Activated T-helper 2 cell treated with anti-CD3 and anti-CD28 coated beads, Interferon-gamma antibody, Interleukin-2, Interleukin-4, amounts not matched to agents 10 μg/mL and 5 μg/mL and 100 μg/mL, durations not matched to agents 14 hours and 24 hours and 36 hours (primary cell): ENCODE data around the gene ELOA. TPM values are rescaled to one million over a fixed set of nuclear protein-coding genes. Genes with fewer than 3 reads are reported as not detected.

Experiments used
- DNase-seq: peaks from one replicate; pipeline ENCODE4 v3.0.0; 2021; ENCODE audit warnings: low spot score
- H3K27ac Mint-ChIP-seq: one replicate; pipeline ENCODE4 v1.8.0; 2021; ENCODE audit warnings: mixed read lengths
- H3K27me3 Mint-ChIP-seq: one replicate; pipeline ENCODE4 v1.8.0; 2021; ENCODE audit warnings: low read depth, mixed read lengths
- H3K36me3 Mint-ChIP-seq: one replicate; pipeline ENCODE4 v1.8.0; 2021; ENCODE audit warnings: low read depth, mixed read lengths
- H3K4me1 Mint-ChIP-seq: one replicate; pipeline ENCODE4 v1.8.0; 2021; ENCODE audit warnings: low read depth, mixed read lengths
- H3K4me3 Mint-ChIP-seq: one replicate; pipeline ENCODE4 v1.8.0; 2021; ENCODE audit warnings: low read depth, mild to moderate bottlenecking, moderate library complexity, mixed read lengths
- H3K9me3 Mint-ChIP-seq: one replicate; pipeline ENCODE4 v1.8.0; 2021; ENCODE audit warnings: mixed read lengths
- intact Hi-C: fragments of 100-400 bp; cut with micrococcal nuclease; formaldehyde crosslinking; loops from one replicate; pipeline ENCODE4 v1.15.1; 2023
- total RNA-seq: library from RNA; stranded (reverse); gene quantifications from 2 replicates; pipeline ENCODE4 v1.2.3, GENCODE V29; 2022

Gene ELOA
- total RNA-seq, 1 donor from 2014 or later = 45.5 TPM

GRCh38 chr1:23751050-23751814, 8.0 kb downstream of the ELOA start:
- Mint-ChIP-seq H3K36me3 (peaks cover 79% of the 10 kb centered on the region), H3K27ac (no peak overlapping the region), H3K9me3 (no peaks in the 10 kb centered on the region), H3K27me3 (no peaks in the 10 kb centered on the region), H3K4me3 (no peak overlapping the region), H3K4me1 (peaks cover 17% of the 10 kb centered on the region)
- peak; percentile 11 for DNase-seq
- intact Hi-C loops = no loop called here

- Mint-ChIP-seq H3K4me3 (no peak overlapping the region), H3K36me3 (peaks cover 81% of the 10 kb centered on the region), H3K4me1 (peaks cover 16% of the 10 kb centered on the region), H3K27me3 (no peaks in the 10 kb centered on the region), H3K9me3 (no peaks in the 10 kb centered on the region), H3K27ac (no peak overlapping the region)
- no peak for DNase-seq
- intact Hi-C loops = no loop called here
Measured at GRCh38 chr1:23751815-23752200, 8.5 kb downstream of the ELOA start.

GRCh38 chr1:23752909-23753308, 9.6 kb downstream of the ELOA start:
- no peak for DNase-seq
- no peaks in the 10 kb centered on the region for H3K9me3 Mint-ChIP-seq
- H3K27ac Mint-ChIP-seq = no peak overlapping the region
- H3K27me3 Mint-ChIP-seq = no peaks in the 10 kb centered on the region
- H3K4me3 Mint-ChIP-seq = no peak overlapping the region
- intact Hi-C loops = no loop called here
- peaks cover 74% of the 10 kb centered on the region for H3K36me3 Mint-ChIP-seq
- peaks cover 7% of the 10 kb centered on the region for H3K4me1 Mint-ChIP-seq

GRCh38 chr1:23756676-23757075, 13.4 kb downstream of the ELOA start:
- no peak overlapping the region for H3K27ac Mint-ChIP-seq
- no peaks in the 10 kb centered on the region for H3K4me1 Mint-ChIP-seq
- no peaks in the 10 kb centered on the region for H3K9me3 Mint-ChIP-seq
- H3K36me3 Mint-ChIP-seq = peaks cover 78% of the 10 kb centered on the region
- DNase-seq = no peak
- H3K4me3 Mint-ChIP-seq = no peak overlapping the region
- intact Hi-C loops = no loop called here
- H3K27me3 Mint-ChIP-seq = no peaks in the 10 kb centered on the region

DNA sequence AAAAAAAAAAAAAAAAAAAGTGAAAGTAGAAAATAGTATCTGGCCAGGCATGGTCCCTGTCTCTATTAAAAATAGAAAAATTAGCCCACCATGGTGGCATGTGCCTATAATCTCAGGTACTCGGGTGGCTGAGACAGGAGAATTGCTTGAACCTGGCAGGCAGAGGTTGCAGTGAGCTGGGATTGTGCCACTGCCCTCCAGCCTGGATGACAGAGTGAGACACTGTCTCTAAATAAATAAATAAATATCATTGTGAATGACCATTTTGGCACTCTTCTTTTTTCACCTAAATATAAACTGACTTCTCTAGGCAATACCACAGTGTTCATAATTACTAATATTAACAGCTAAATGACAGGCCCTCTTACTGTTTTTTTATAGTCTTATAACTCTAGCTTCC, 14.5 kb downstream of the ELOA start:
- intact Hi-C loops = no loop called here
- H3K4me3 Mint-ChIP-seq = no peak overlapping the region
- H3K36me3 Mint-ChIP-seq = peaks cover 79% of the 10 kb centered on the region
- H3K27ac Mint-ChIP-seq = no peak overlapping the region
- no peak for DNase-seq
- no peaks in the 10 kb centered on the region for H3K27me3 Mint-ChIP-seq
- no peaks in the 10 kb centered on the region for H3K9me3 Mint-ChIP-seq
- H3K4me1 Mint-ChIP-seq = no peaks in the 10 kb centered on the region

DNA sequence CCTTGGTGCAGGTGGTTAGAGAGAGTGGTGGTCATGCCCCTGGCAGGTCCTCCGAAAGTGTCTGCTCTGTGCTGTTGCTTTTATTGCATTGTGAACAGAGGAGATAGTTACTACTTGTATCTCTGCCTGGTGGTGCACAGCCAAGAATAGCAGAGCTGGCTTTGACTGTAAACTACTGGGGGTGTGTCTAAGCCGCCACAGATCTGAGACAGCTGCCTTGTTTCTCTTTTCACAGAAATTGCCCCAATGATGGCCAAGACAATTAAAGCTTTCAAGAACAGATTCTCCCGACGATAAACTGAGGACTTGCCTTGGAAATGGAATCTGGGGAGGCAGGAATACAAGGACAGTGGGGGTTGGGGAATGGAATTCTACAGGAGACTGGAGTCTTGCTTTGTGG, 16.0 kb downstream of the ELOA start:
- no peaks in the 10 kb centered on the region for H3K27me3 Mint-ChIP-seq
- peaks cover 71% of the 10 kb centered on the region for H3K36me3 Mint-ChIP-seq
- no peak overlapping the region for H3K27ac Mint-ChIP-seq
- no peak for DNase-seq
- no peaks in the 10 kb centered on the region for H3K4me1 Mint-ChIP-seq
- H3K9me3 Mint-ChIP-seq = no peaks in the 10 kb centered on the region
- no peak overlapping the region for H3K4me3 Mint-ChIP-seq
- intact Hi-C loops = no loop called here

DNA sequence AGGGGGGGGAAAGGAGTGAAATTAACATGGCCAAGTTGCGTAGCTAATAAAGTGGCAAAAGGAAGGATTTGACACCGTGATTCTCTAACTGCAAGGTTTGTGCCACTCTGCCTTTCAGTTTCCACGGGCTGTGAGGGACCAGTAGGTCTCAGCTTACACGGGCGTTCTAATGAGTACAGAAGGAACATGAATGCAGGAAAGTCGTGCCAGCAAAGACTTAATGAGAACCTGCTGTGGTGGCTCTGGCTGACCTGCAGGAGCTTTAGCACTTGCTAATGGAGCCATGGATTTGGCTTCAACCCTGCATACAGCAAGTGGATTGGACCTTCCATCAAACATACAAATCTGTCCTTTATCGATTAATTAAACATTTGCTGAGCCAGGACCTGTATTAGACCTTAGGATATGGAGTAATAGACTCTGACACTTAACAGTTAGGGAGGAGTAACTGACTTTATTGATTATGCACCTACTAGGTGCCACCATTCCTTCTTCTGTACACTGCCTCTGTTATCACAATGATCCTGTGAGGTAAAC, 19.8 kb downstream of the ELOA start:
- Mint-ChIP-seq H3K27ac (no peak overlapping the region), H3K4me1 (no peaks in the 10 kb centered on the region), H3K27me3 (no peaks in the 10 kb centered on the region), H3K9me3 (no peaks in the 10 kb centered on the region), H3K36me3 (peaks cover 54% of the 10 kb centered on the region), H3K4me3 (no peak overlapping the region)
- no peak for DNase-seq
- intact Hi-C loops = no loop called here

DNA sequence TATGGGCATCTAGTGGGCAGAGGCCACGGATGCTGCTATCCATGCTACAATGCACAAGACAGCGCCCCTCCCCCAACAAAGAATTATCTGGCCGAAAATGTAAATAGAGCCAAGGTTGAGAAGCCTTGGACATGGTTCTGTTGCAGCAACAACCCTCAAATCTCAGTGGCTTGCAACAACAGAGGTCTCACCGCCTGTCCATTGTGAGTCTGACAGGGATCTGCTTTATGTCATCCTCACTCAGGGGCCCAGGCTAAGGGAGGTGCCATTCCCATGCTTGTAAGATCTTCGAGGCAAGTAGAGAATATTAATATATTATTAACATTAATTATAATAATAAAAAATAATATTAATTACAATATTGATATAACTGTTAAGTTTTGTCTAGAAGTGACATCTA, 25.5 kb downstream of the ELOA start:
- no peaks in the 10 kb centered on the region for H3K27me3 Mint-ChIP-seq
- H3K36me3 Mint-ChIP-seq = peaks cover 17% of the 10 kb centered on the region
- intact Hi-C loops = no loop called here
- H3K4me1 Mint-ChIP-seq = peaks cover 7% of the 10 kb centered on the region
- no peak overlapping the region for H3K27ac Mint-ChIP-seq
- DNase-seq = no peak
- no peaks in the 10 kb centered on the region for H3K9me3 Mint-ChIP-seq
- no peak overlapping the region for H3K4me3 Mint-ChIP-seq

GRCh38 chr1:23772049-23772853, 29.0 kb downstream of the ELOA start:
- Mint-ChIP-seq H3K27ac (no peak overlapping the region), H3K4me1 (peaks cover 23% of the 10 kb centered on the region), H3K27me3 (no peaks in the 10 kb centered on the region), H3K36me3 (peaks cover 10% of the 10 kb centered on the region), H3K9me3 (no peaks in the 10 kb centered on the region), H3K4me3 (no peak overlapping the region)
- intact Hi-C loops = loop anchor here (1.0 kb wide), 1 partner anchor 144 kb away; no protein-coding TSS in a partner anchor
- peak; percentile 79 for DNase-seq

DNA sequence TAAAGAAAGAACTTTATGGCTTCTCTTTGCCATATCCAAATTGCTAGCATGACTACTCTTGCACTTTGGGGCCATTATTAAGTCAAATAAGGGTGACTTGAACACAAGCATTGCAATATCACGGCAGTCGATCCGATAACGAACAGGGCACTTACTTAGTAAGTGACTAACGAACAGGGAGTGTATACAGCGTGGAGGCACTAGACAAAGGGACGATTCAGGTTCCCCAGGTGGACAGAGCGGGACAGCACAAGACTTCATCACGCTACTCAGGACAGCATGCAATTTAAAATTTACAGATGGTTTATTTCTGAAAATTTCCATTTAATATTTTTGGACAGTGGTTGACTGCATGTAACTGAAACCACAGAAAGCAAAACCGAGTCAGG, 29.6 kb downstream of the ELOA start:
- H3K27ac Mint-ChIP-seq = no peak overlapping the region
- DNase-seq = no peak
- H3K4me3 Mint-ChIP-seq = no peak overlapping the region
- intact Hi-C loops = loop anchor here (1.0 kb wide), 1 partner anchor 143 kb away; no protein-coding TSS in a partner anchor
- H3K36me3 Mint-ChIP-seq = peaks cover 5% of the 10 kb centered on the region
- peaks cover 25% of the 10 kb centered on the region for H3K4me1 Mint-ChIP-seq
- H3K9me3 Mint-ChIP-seq = no peaks in the 10 kb centered on the region
- H3K27me3 Mint-ChIP-seq = no peaks in the 10 kb centered on the region

DNA sequence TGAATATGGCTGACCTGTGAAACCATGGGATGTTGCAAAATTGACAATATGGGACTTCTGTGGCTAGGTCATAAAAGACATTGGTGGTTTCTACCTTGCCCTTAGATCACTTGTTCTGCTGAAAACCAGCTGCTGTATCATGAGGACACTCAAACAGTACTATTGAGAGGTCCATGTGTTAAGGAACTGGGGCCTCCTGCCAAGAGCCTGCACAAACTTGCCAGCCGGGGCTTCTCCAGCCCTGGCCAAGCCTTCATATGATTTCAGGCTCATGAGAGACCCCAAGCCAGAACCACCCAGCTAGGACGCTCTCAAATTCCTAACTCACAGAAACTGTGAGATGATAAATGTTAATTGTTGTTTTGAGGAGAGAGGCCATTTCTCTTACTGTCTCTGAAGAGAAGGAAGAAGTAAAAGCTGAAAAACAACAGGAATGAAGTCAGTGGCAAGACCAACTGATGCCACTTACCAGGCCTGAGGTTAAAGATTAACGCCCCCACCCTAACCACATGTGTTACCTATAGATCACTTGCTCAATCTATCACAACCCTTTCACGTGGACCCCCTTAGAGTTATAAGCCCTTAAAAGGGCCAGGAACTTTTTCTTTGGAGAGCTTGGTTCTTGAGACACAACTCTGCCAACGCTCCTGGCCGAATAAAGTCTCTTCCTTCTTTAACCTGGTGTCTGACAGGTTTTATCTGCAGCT, 31.1 kb downstream of the ELOA start:
- Mint-ChIP-seq H3K4me1 (peaks cover 28% of the 10 kb centered on the region), H3K27me3 (no peaks in the 10 kb centered on the region), H3K36me3 (peaks cover 3% of the 10 kb centered on the region), H3K4me3 (no peak overlapping the region), H3K27ac (no peak overlapping the region), H3K9me3 (no peaks in the 10 kb centered on the region)
- intact Hi-C loops = no loop called here
- no peak for DNase-seq

GRCh38 chr1:23776217-23776616, 32.9 kb downstream of the ELOA start:
- Mint-ChIP-seq H3K9me3 (no peaks in the 10 kb centered on the region), H3K36me3 (peaks cover 15% of the 10 kb centered on the region), H3K27ac (peak overlapping the region; percentile 17), H3K4me3 (no peak overlapping the region), H3K4me1 (peaks cover 38% of the 10 kb centered on the region), H3K27me3 (no peaks in the 10 kb centered on the region)
- DNase-seq = no peak
- intact Hi-C loops = no loop called here
